HG02970 (cell line): Measurements from ENCODE around the gene LYPLA2.
A peak's percentile ranks its signal among the peaks of the same experiment; 100 is the strongest.

Experiments used
- ATAC-seq: cut with Tn5 transposase; IDR thresholded peaks from one replicate; pipeline ENCODE4 v1.9.1; 2021; ENCODE audit warnings: mild to moderate bottlenecking, moderate library complexity, moderate number of reproducible peaks; ENCODE audit not compliant: unreplicated experiment, low FRiP score

The LYPLA2 gene

DNA sequence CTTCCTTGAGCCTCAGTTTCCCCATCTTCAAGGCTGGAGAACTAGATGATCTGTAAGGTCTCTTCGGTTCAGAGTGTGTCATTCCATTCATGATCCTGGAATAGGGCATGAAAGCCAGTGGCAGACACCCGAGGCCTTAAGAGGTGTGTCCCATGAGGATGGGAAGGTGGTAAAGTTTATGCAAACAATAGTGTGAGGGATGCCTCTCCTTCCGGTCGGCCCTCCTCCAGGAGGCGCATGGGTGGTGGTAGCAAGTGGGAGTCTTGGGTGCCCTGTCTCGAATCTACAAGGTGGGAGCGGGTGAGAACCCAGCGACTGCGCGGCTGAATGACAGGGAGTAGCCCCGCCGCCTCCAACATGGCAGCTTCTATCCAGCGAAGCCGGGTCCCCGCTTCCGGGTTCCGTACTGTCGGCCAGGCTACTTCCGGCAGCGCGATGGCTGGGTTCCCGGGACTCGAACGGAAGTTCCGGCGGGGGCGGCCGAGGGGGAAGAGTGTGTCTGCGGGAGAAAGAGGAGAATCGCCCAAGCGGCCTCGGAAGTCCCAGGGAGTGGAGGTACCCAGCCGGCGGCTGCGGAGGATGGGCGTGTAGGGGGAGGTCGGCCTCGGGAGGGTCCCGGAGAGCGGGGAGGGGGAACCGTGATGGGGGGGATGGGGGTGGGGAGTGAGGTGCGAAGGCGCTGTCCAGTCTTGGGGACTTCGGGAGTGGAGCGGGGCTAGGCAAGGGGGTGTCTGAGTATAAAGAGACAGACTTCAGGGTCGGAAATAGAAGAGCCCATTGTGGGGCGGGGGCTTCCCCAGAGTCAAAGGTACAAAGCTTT, at the start of gene LYPLA2:
LYPLA2 (plus strand) TSS at position 450 of the 820 bp plus-strand sequence. CDS start 1,538 bp downstream, outside the sequence.
- ATAC-seq, result peak; percentile 51

DNA sequence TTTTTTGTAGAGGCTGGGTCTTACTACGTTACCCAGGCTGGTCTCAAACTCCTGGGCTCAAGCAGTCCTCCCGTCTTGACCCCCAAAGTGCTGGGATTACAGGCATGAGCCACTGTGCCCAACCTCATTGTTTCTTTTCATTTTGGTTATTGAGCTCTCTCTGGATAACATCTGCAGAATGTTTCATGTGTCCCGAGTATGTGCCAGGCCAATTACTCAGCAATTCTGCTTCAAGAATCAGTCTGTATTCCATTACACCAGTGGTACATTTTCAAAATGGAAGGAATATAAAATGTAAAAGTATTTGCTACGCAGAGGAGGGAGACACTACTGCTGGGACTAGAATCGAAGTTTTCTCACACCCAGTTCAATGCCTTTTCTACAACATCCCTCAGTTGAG, 49.3 kb upstream of the LYPLA2 start:
- no peak for ATAC-seq

DNA sequence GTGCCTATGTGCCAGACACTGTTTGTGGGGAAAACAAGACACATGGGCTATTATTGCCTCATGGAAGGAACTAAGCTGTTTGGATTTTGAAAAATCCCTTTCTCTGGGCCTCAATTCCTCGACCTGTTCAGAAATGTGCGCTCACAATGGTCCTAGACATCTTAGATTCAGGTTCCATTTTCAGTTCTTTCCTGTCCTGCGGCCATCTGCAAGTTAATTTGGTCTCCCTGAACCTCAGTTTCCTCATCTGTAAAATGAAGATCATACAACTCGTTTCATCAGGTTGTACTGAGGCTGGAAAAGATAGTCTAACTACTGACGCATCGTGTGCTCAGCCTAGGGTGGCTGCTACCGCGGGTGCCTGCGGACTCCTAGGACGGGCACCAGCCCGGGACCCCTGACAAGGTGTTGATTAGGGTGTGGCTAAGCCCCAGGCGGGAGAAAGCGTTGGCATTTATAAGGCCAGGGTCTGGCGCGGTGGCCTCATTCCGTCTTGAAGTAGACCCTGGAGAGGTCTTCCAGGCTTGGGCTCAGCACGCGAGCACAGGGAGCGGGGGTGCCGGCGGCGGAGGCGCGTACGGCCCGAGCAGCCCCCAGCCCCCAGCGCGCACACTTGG, 48.2 kb upstream of the LYPLA2 start:
- ATAC-seq, result no peak

DNA sequence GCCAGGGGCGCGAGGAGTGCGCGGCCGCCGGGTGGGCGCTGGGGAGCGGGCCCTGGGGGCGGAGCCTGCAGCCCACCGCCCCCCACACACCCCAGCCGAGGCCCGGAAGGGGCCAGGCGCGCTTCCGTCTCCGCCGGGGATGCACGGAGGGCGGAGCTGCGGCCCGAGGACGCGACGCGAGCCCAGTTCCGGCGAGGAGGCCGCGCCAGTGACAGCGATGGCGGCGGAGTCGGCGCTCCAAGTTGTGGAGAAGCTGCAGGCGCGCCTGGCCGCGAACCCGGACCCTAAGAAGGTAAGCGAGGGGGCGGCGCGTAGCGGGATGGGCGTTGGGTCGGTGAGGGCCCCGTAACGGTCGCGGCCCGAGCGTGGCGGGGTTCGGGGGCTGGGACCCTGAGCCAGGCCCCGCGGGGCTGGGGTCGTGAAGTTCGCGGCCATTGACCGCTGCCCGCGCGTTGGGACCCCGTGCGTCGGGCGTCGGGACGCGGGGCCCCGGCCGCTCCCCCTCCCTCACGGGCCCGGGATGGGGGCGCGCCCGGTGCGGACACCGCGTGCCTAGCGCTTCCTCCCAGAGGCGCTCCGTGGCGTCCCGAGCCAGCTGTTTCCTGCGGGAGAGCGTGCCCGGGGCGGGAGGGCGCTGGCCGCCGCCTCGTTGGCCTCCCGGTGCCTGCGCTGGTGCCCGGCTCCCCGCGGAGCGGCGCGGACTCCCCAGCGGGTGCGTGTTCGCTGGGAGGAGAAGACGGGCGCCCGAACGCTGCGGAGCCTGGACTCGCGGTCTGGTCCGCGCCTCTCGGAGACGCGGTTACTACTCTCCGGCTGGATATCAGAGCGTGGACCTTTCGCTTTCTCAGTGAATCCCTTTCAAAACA, 47.4 kb upstream of the LYPLA2 start, which contains the start of gene ELOA:
ELOA (plus strand) TSS at position 185 of the 866 bp plus-strand sequence; CDS start at position 218, 33 bp downstream.
- ATAC-seq, result peak; percentile 74

DNA sequence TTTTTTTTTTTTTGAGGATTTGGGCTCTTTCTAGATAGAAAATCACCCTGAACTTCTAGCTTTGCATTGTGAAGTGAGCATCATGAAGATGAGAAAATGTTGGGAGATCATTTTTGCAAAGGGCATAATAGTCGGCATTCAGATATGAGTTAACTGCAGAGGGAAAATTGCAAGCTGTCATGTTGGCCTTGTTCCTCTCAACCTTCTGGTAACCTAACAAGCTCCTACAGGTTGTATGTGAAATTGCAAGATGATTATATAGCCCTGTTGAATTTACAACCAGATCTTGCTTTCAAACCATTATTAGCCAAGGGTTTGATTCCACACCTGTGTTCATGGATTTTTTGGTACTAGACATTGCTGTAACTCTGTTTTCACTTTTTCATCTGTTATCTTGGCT, 45.4 kb upstream of the LYPLA2 start:
- no peak for ATAC-seq

DNA sequence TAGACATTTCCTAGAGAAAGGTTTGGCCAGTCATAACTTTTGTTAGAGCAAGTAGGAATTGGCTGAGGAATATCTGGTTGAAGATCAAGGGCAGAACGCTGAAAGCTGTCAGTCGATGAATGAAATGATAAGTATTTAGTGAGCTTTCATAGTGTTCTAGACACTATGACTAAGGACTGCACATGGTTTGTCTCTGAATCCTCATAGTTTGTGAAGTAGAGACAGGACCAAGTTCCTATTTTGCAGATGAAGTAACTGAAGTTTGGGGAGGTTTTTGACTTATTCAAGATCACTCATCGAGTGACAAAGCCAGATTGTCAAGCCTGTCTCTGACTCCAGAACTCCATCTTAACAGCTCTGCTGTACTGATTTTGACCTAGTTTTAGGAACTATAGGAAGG, 42.9 kb upstream of the LYPLA2 start:
- no peak for ATAC-seq

DNA sequence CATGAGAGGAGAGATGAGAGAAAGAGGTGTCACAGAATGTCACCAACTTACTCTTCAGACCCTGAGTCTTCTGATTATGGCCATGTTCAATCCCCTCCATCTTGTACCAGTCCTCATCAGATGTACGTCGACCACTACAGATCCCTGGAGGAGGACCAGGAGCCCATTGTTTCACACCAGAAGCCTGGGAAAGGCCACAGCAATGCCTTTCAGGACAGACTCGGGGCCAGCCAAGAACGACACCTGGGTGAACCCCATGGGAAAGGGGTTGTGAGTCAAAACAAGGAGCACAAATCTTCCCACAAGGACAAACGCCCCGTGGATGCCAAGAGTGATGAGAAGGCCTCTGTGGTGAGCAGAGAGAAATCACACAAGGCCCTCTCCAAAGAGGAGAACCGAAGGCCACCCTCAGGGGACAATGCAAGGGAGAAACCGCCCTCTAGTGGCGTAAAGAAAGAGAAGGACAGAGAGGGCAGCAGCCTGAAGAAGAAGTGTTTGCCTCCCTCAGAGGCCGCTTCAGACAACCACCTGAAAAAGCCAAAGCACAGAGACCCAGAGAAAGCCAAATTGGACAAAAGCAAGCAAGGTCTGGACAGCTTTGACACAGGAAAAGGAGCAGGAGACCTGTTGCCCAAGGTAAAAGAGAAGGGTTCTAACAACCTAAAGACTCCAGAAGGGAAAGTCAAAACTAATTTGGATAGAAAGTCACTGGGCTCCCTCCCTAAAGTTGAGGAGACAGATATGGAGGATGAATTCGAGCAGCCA, 39.7 kb upstream of the LYPLA2 start:
- no peak for ATAC-seq

DNA sequence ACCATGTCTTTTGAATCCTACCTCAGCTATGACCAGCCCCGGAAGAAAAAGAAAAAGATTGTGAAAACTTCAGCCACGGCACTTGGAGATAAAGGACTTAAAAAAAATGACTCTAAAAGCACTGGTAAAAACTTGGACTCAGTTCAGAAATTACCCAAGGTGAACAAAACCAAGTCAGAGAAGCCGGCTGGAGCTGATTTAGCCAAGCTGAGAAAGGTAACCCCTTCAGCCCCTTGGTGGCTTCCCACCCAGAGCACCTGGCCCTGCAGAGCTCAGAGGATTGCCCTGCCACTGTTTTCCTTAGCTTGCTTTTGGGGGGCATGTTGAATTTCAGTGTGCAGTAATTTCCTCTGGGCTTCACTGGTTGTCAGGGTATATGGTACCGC, 39.1 kb upstream of the LYPLA2 start:
- ATAC-seq, result no peak

DNA sequence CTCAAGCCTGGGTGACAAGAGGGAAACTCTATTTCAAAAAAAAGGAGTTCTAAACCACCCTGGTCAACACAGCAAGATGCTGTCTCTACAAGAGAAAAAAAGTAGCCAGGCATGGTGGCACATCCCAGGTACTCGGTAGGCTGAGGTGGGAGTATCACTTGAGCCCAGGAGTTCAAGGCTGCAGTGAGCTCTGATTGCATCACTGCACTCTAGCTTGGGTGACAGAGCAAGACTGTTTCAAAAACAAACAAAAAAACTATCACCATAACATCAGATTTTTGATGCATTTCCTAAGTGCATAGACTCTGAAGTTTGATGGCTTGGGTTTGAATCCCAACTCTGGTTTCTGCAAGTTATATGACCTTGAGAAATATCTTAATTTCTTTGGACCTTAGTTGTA, 38.0 kb upstream of the LYPLA2 start:
- no peak for ATAC-seq

DNA sequence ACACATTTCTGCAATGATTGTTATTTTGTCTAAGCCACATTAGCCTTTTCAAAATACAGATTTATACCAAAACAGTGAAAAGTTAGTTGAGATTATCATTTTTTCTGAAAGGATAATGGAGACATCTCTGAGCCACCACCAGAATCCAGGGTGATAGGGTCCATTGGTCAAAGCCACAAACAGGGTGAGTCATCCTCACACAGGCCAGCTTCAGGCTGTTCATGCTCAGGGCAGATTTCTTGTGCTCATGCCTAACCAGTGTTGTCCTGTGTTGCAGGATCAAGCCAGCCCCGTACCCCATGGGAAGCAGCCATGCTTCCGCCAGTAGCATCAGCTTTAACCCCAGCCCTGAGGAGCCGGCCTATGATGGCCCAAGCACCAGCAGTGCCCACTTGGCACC, 34.3 kb upstream of the LYPLA2 start:
- ATAC-seq, result no peak

DNA sequence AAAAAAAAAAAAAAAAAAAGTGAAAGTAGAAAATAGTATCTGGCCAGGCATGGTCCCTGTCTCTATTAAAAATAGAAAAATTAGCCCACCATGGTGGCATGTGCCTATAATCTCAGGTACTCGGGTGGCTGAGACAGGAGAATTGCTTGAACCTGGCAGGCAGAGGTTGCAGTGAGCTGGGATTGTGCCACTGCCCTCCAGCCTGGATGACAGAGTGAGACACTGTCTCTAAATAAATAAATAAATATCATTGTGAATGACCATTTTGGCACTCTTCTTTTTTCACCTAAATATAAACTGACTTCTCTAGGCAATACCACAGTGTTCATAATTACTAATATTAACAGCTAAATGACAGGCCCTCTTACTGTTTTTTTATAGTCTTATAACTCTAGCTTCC, 33.1 kb upstream of the LYPLA2 start:
- no peak for ATAC-seq

DNA sequence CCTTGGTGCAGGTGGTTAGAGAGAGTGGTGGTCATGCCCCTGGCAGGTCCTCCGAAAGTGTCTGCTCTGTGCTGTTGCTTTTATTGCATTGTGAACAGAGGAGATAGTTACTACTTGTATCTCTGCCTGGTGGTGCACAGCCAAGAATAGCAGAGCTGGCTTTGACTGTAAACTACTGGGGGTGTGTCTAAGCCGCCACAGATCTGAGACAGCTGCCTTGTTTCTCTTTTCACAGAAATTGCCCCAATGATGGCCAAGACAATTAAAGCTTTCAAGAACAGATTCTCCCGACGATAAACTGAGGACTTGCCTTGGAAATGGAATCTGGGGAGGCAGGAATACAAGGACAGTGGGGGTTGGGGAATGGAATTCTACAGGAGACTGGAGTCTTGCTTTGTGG, 31.7 kb upstream of the LYPLA2 start:
- no peak for ATAC-seq

DNA sequence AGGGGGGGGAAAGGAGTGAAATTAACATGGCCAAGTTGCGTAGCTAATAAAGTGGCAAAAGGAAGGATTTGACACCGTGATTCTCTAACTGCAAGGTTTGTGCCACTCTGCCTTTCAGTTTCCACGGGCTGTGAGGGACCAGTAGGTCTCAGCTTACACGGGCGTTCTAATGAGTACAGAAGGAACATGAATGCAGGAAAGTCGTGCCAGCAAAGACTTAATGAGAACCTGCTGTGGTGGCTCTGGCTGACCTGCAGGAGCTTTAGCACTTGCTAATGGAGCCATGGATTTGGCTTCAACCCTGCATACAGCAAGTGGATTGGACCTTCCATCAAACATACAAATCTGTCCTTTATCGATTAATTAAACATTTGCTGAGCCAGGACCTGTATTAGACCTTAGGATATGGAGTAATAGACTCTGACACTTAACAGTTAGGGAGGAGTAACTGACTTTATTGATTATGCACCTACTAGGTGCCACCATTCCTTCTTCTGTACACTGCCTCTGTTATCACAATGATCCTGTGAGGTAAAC, 27.8 kb upstream of the LYPLA2 start:
- ATAC-seq, result no peak

DNA sequence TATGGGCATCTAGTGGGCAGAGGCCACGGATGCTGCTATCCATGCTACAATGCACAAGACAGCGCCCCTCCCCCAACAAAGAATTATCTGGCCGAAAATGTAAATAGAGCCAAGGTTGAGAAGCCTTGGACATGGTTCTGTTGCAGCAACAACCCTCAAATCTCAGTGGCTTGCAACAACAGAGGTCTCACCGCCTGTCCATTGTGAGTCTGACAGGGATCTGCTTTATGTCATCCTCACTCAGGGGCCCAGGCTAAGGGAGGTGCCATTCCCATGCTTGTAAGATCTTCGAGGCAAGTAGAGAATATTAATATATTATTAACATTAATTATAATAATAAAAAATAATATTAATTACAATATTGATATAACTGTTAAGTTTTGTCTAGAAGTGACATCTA, 22.2 kb upstream of the LYPLA2 start:
- no peak for ATAC-seq

DNA sequence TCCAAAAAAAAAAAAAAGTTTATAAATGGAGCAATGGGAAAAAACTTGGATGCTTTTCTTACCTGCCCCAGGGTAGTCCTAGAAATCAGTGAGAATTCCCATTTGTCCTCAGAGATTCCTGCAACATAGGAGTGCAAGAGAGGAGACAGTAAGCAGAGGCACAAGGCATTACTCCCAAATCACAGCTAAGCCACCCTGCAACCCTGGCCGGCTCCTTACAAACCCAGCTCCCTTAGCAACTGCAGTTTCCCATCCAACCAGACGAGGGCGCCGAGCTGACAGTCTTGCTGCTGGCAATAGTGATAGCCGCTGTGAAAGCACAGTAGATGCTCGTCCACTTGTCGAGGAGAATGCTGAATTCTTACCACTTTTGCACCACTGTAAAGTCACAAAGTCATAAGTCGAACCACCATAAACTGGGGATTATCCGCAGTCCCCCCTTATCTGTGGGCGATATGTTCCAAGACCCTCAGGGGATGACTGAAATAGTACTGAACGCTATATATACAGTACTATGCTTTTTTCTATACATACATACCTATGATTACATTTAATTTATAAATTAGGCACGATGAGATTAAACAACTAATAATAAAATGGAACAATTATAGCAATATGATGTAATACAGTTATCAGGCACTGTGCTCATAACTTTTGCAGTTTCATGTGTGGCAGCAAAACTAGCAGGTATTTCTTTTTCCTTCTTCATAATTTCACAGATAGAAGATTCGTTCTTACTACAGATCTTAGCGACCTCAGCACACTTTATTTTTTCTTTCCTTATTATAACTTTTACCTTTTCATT, 18.7 kb upstream of the LYPLA2 start:
- no peak for ATAC-seq

DNA sequence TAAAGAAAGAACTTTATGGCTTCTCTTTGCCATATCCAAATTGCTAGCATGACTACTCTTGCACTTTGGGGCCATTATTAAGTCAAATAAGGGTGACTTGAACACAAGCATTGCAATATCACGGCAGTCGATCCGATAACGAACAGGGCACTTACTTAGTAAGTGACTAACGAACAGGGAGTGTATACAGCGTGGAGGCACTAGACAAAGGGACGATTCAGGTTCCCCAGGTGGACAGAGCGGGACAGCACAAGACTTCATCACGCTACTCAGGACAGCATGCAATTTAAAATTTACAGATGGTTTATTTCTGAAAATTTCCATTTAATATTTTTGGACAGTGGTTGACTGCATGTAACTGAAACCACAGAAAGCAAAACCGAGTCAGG, 18.1 kb upstream of the LYPLA2 start:
- no peak for ATAC-seq

DNA sequence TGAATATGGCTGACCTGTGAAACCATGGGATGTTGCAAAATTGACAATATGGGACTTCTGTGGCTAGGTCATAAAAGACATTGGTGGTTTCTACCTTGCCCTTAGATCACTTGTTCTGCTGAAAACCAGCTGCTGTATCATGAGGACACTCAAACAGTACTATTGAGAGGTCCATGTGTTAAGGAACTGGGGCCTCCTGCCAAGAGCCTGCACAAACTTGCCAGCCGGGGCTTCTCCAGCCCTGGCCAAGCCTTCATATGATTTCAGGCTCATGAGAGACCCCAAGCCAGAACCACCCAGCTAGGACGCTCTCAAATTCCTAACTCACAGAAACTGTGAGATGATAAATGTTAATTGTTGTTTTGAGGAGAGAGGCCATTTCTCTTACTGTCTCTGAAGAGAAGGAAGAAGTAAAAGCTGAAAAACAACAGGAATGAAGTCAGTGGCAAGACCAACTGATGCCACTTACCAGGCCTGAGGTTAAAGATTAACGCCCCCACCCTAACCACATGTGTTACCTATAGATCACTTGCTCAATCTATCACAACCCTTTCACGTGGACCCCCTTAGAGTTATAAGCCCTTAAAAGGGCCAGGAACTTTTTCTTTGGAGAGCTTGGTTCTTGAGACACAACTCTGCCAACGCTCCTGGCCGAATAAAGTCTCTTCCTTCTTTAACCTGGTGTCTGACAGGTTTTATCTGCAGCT, 16.6 kb upstream of the LYPLA2 start:
- no peak for ATAC-seq

DNA sequence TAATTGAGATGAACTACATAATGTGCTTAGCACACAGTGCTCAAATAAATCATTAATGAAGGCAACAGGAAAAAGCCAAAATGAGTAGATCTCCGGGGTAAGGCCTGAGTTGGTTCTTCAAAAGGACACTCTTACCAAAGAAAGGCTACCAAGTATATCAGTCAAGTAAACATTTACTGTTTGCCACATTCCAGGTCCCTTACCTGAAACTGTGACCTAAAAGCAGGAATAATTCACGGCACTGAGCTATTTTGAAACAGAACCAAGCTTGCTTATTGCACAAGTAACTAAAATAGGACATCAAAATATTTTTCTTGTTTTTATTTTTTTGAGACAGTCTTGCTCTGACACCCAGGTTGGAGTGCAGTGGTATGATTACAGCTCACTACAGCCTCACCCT, 14.7 kb upstream of the LYPLA2 start:
- no peak for ATAC-seq
